ENCODE results near the gene DISC1.

The DISC1 gene

DNA sequence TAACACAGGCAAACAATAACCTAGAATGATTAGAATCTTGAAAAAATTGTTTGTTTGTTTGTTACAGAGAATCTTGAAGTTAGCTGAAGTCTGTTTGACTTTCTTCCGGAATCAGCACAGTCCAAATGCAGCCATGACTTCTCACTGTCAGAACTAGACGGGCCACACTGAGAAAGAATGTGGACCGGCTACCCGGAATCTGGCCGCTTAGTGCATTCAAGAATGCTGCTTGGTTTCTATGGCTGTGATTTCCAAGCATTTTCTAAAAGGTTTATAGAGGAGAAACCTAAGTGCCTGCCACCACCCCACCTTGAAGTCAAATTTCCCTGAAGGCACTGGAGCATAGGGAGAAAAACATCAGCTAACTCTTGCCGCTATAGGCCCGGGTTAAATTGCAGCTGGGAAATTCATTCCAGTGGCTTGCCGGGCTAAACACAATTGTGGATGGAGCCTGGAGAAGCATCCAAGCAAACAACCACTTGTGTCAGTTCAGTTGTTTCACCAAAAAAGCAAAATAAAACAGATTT lies 231.1 kb downstream of the DISC1 start:
- TF ChIP-seq, protein P1, sequence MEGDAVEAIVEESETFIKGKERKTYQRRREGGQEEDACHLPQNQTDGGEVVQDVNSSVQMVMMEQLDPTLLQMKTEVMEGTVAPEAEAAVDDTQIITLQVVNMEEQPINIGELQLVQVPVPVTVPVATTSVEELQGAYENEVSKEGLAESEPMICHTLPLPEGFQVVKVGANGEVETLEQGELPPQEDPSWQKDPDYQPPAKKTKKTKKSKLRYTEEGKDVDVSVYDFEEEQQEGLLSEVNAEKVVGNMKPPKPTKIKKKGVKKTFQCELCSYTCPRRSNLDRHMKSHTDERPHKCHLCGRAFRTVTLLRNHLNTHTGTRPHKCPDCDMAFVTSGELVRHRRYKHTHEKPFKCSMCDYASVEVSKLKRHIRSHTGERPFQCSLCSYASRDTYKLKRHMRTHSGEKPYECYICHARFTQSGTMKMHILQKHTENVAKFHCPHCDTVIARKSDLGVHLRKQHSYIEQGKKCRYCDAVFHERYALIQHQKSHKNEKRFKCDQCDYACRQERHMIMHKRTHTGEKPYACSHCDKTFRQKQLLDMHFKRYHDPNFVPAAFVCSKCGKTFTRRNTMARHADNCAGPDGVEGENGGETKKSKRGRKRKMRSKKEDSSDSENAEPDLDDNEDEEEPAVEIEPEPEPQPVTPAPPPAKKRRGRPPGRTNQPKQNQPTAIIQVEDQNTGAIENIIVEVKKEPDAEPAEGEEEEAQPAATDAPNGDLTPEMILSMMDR (IDR thresholded peaks at IDR 0.05; ENCODE audit: low read depth, low read length), result no peak
- no peak for TF ChIP-seq EZH2phosphoT487 (IDR thresholded peaks at IDR 0.05; ENCODE audit: low read depth)
- no peaks in the 10 kb centered on the region for H3K79me2 ChIP-seq (ENCODE audit: low read length)
- H3K27me3 ChIP-seq (ENCODE audit: low read depth, low read length), result peaks cover 26% of the 10 kb centered on the region

DNA sequence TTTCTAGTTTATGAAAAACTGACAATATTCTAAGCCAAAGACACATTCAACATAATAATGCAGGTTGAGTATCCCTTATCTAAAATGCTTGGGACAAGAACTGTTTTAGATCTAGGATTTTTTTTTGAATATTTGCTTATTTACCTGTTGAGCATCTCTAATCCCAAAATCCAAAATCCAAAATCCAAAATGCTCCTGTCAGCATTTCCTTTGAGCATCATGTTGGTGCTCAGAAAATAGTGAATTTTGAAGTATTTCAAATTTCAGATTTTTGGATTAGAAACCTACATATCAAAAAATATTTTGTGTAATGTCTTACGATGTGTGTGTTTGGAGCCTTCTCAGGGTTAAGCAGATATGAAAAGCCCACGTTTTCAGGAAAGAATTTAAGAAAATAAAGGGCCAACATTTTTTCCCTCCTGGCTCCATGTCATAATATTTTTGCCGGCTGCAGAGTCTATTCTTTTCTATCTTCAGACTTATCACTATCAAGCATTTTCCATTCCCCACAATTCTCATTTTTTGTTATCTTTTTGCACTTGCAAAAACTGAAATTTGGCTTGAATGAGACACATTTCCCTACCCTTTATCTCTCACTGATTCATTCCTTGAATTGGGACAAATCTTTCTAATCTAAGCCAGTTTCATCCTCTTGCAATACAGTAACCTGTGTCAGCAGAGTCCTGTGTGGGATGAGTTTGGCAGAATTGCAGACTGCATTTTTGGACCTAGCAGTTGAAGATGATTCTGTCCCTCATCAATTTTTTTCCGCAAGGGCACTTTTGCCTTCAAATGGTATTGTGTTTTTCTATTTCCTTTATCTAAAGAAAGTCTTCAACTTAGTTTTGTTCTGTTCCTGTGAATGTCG lies 233.9 kb downstream of the DISC1 start:
- no peak for TF ChIP-seq EZH2phosphoT487 (IDR thresholded peaks at IDR 0.05; ENCODE audit: low read depth)
- TF ChIP-seq, protein P1 (IDR thresholded peaks at IDR 0.05; ENCODE audit: low read depth, low read length), result no peak
- H3K4me1 ChIP-seq (ENCODE audit: low read length), result no peaks in the 10 kb centered on the region
- no peak overlapping the region for H3K9ac ChIP-seq (ENCODE audit: low read length)
- H2AFZ ChIP-seq (ENCODE audit: low read depth, low read length), result no peak overlapping the region
- H4K20me1 ChIP-seq (ENCODE audit: insufficient read depth, low read length), result no peaks in the 10 kb centered on the region
- no peak overlapping the region for H3K4me2 ChIP-seq (ENCODE audit: low read length)
- H3K4me3 ChIP-seq (ENCODE audit: low read length), result no peak overlapping the region
- H3K9me3 ChIP-seq (ENCODE audit: insufficient read depth, low read length), result no peaks in the 10 kb centered on the region
- H3K27me3 ChIP-seq (ENCODE audit: low read depth, low read length), result peaks cover 20% of the 10 kb centered on the region
- no peaks in the 10 kb centered on the region for H3K36me3 ChIP-seq (replicated peaks; ENCODE audit: low read depth, low read length)
- no peak overlapping the region for H3K27ac ChIP-seq (ENCODE audit: low read length)
- H3K79me2 ChIP-seq (ENCODE audit: low read length), result no peaks in the 10 kb centered on the region

More for the DNA sequence above, 231.1 kb downstream of the DISC1 start:
- Histone ChIP-seq H3K9ac (ENCODE audit: low read length) (no peak overlapping the region), H3K4me3 (ENCODE audit: low read length) (no peak overlapping the region), H3K9me3 (ENCODE audit: insufficient read depth, low read length) (no peaks in the 10 kb centered on the region), H2AFZ (ENCODE audit: low read depth, low read length) (no peak overlapping the region), H3K4me2 (ENCODE audit: low read length) (no peak overlapping the region), H3K4me1 (ENCODE audit: low read length) (no peaks in the 10 kb centered on the region), H3K27ac (ENCODE audit: low read length) (no peak overlapping the region), H4K20me1 (ENCODE audit: insufficient read depth, low read length) (no peaks in the 10 kb centered on the region), H3K36me3 (replicated peaks; ENCODE audit: low read depth, low read length) (no peaks in the 10 kb centered on the region)

DNA sequence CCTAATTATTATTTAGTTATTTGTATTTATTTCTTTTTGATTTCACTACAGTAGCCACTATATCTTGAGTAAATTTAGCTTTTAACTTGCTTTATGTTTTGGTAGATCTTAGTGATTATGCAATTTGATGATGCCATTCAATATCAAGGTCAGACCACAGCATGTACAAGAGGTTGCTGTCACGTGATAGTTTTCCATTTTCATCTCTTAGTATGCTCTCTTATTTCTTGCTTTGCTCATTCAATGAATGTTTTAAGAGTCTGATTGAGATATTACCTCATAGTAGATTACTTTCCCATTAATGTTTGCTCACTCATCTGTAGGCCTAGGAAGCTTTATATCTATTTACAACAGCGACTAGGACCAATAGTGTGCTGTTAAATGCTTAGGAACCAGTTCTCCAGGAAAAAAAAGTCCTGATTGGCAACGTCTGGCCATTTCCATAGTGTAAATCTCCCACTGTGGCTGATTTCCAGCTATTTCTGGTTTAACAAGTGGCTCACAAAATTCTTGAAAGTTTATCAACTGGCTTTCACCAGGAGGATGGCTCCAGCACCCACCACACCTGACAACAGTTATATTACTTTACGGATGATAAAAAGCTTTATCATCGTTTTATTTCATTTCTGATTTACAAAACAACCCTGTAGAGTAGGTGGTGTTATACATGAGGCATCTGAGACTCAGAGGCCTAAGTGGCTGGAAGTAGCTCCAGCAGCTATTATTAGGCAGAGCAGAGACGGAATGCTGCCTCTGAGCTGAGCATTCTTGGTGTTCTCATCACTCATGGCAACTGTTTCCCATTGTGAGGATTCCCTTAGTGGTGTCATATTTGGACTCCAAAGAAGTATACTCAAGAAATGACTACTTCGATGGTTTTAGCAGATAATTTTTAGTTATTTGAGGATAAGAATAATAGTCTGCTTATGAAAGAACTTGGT lies 235.2 kb downstream of the DISC1 start:
- Histone ChIP-seq H4K20me1 (ENCODE audit: insufficient read depth, low read length) (no peaks in the 10 kb centered on the region), H3K9me3 (ENCODE audit: insufficient read depth, low read length) (no peaks in the 10 kb centered on the region), H3K36me3 (replicated peaks; ENCODE audit: low read depth, low read length) (no peaks in the 10 kb centered on the region), H3K4me1 (ENCODE audit: low read length) (no peaks in the 10 kb centered on the region), H3K27ac (ENCODE audit: low read length) (no peak overlapping the region), H3K4me3 (ENCODE audit: low read length) (no peak overlapping the region), H2AFZ (ENCODE audit: low read depth, low read length) (no peak overlapping the region), H3K79me2 (ENCODE audit: low read length) (no peaks in the 10 kb centered on the region), H3K4me2 (ENCODE audit: low read length) (no peak overlapping the region), H3K9ac (ENCODE audit: low read length) (no peak overlapping the region), H3K27me3 (ENCODE audit: low read depth, low read length) (peaks cover 20% of the 10 kb centered on the region)
- no peak for TF ChIP-seq EZH2phosphoT487 (IDR thresholded peaks at IDR 0.05; ENCODE audit: low read depth)
- TF ChIP-seq, protein P1 (IDR thresholded peaks at IDR 0.05; ENCODE audit: low read depth, low read length), result no peak

DNA sequence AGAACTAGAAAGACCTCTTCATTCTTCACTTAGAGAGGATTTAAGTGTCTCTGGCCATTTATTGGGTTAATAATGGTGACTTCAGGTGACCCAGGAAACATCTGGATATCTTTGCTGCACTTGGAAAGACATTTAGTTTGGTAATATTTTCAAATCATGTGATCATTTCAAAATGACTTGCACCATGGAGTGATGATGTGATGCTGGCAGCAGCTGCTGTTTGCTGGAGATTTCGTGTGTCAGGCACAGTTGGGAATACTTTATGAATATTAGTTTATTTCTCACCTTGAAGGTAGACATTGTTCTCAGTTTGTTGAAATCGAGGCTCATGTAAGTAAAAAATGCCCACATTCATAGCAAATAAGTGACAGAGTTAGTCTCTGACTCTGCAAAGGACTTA lies 236.0 kb downstream of the DISC1 start:
- no peaks in the 10 kb centered on the region for H3K79me2 ChIP-seq (ENCODE audit: low read length)
- H2AFZ ChIP-seq (ENCODE audit: low read depth, low read length), result no peak overlapping the region
- H3K27ac ChIP-seq (ENCODE audit: low read length), result no peak overlapping the region
- no peak overlapping the region for H3K4me2 ChIP-seq (ENCODE audit: low read length)
- no peaks in the 10 kb centered on the region for H3K9me3 ChIP-seq (ENCODE audit: insufficient read depth, low read length)
- H3K27me3 ChIP-seq (ENCODE audit: low read depth, low read length), result peaks cover 22% of the 10 kb centered on the region
- H3K4me1 ChIP-seq (ENCODE audit: low read length), result no peaks in the 10 kb centered on the region
- H3K4me3 ChIP-seq (ENCODE audit: low read length), result no peak overlapping the region
- no peaks in the 10 kb centered on the region for H3K36me3 ChIP-seq (replicated peaks; ENCODE audit: low read depth, low read length)
- no peaks in the 10 kb centered on the region for H4K20me1 ChIP-seq (ENCODE audit: insufficient read depth, low read length)
- TF ChIP-seq, protein P1 (IDR thresholded peaks at IDR 0.05; ENCODE audit: low read depth, low read length), result no peak
- no peak for TF ChIP-seq EZH2phosphoT487 (IDR thresholded peaks at IDR 0.05; ENCODE audit: low read depth)
- no peak overlapping the region for H3K9ac ChIP-seq (ENCODE audit: low read length)
